ENCODE results near the gene RGPD6. TPM values are rescaled to one million over a fixed set of nuclear protein-coding genes. Genes with fewer than 3 reads are reported as not detected.
"Not testable (repeated sequence)": the region's sequence is repeated elsewhere in the genome, so short reads cannot be mapped to it uniquely, and the experiment has no call there.

The RGPD6 gene
- total RNA-seq, 6 experiments from 2014 or later = 7.6 to 21.6 (median 14.4) TPM

GRCh38 chr2:110579216-110579965, 2.4 kb upstream of the RGPD6 start:
- H3K27me3 Mint-ChIP-seq (ENCODE audit: insufficient read depth); H3K36me3 Mint-ChIP-seq (ENCODE audit: low read depth); H3K9me3 Mint-ChIP-seq; H3K4me1 Mint-ChIP-seq (ENCODE audit: low read depth); H3K4me3 Mint-ChIP-seq; H3K27ac Mint-ChIP-seq; DNase-seq: not testable (repeated sequence)

GRCh38 chr2:110578429-110578828, 1.4 kb upstream of the RGPD6 start:
- H3K4me1 Mint-ChIP-seq (ENCODE audit: low read depth); H3K27me3 Mint-ChIP-seq (ENCODE audit: insufficient read depth); H3K9me3 Mint-ChIP-seq; H3K4me3 Mint-ChIP-seq; H3K27ac Mint-ChIP-seq; DNase-seq; H3K36me3 Mint-ChIP-seq (ENCODE audit: low read depth): not testable (repeated sequence)

GRCh38 chr2:110499755-110500377, 77.2 kb downstream of the RGPD6 start:
- not testable (repeated sequence) for DNase-seq; H3K27me3 Mint-ChIP-seq (ENCODE audit: insufficient read depth); H3K4me3 Mint-ChIP-seq; H3K36me3 Mint-ChIP-seq (ENCODE audit: low read depth); H3K9me3 Mint-ChIP-seq; H3K4me1 Mint-ChIP-seq (ENCODE audit: low read depth); H3K27ac Mint-ChIP-seq

GRCh38 chr2:110496027-110496426, 81.0 kb downstream of the RGPD6 start:
- H3K36me3 Mint-ChIP-seq (ENCODE audit: low read depth); H3K27ac Mint-ChIP-seq; H3K4me3 Mint-ChIP-seq; H3K27me3 Mint-ChIP-seq (ENCODE audit: insufficient read depth); H3K9me3 Mint-ChIP-seq; DNase-seq; H3K4me1 Mint-ChIP-seq (ENCODE audit: low read depth): not testable (repeated sequence)

GRCh38 chr2:110494488-110494887, 82.5 kb downstream of the RGPD6 start:
- H3K9me3 Mint-ChIP-seq; H3K27me3 Mint-ChIP-seq (ENCODE audit: insufficient read depth); H3K36me3 Mint-ChIP-seq (ENCODE audit: low read depth); H3K27ac Mint-ChIP-seq; DNase-seq; H3K4me1 Mint-ChIP-seq (ENCODE audit: low read depth); H3K4me3 Mint-ChIP-seq: not testable (repeated sequence)

- H3K4me1 Mint-ChIP-seq (ENCODE audit: low read depth); H3K9me3 Mint-ChIP-seq: not testable (repeated sequence)
Observed at GRCh38 chr2:110488991-110489390, 88.0 kb downstream of the RGPD6 start.

GRCh38 chr2:110482697-110483096, 94.3 kb downstream of the RGPD6 start:
- not testable (repeated sequence) for H3K4me3 Mint-ChIP-seq; H3K27me3 Mint-ChIP-seq (ENCODE audit: insufficient read depth); H3K27ac Mint-ChIP-seq

More at GRCh38 chr2:110488991-110489390, 88.0 kb downstream of the RGPD6 start:
- H3K27ac Mint-ChIP-seq; H3K4me3 Mint-ChIP-seq; H3K36me3 Mint-ChIP-seq (ENCODE audit: low read depth); H3K27me3 Mint-ChIP-seq (ENCODE audit: insufficient read depth); DNase-seq: not testable (repeated sequence)

GRCh38 chr2:110481200-110481599, 95.8 kb downstream of the RGPD6 start:
- H3K36me3 Mint-ChIP-seq (ENCODE audit: low read depth); H3K4me3 Mint-ChIP-seq; H3K27ac Mint-ChIP-seq; H3K9me3 Mint-ChIP-seq; H3K4me1 Mint-ChIP-seq (ENCODE audit: low read depth); DNase-seq; H3K27me3 Mint-ChIP-seq (ENCODE audit: insufficient read depth): not testable (repeated sequence)

More at GRCh38 chr2:110482697-110483096, 94.3 kb downstream of the RGPD6 start:
- DNase-seq; H3K9me3 Mint-ChIP-seq; H3K4me1 Mint-ChIP-seq (ENCODE audit: low read depth); H3K36me3 Mint-ChIP-seq (ENCODE audit: low read depth): not testable (repeated sequence)

- H3K4me3 Mint-ChIP-seq; H3K36me3 Mint-ChIP-seq (ENCODE audit: low read depth); H3K4me1 Mint-ChIP-seq (ENCODE audit: low read depth); DNase-seq; H3K27me3 Mint-ChIP-seq (ENCODE audit: insufficient read depth); H3K9me3 Mint-ChIP-seq; H3K27ac Mint-ChIP-seq: not testable (repeated sequence)
Observed at GRCh38 chr2:110480084-110480483, 96.9 kb downstream of the RGPD6 start.

- not testable (repeated sequence) for H3K4me1 Mint-ChIP-seq (ENCODE audit: low read depth)
Observed at GRCh38 chr2:110477370-110477769, 99.7 kb downstream of the RGPD6 start.

GRCh38 chr2:110476952-110477351, 100.1 kb downstream of the RGPD6 start:
- H3K9me3 Mint-ChIP-seq; DNase-seq; H3K27me3 Mint-ChIP-seq (ENCODE audit: insufficient read depth); H3K4me3 Mint-ChIP-seq; H3K36me3 Mint-ChIP-seq (ENCODE audit: low read depth); H3K4me1 Mint-ChIP-seq (ENCODE audit: low read depth); H3K27ac Mint-ChIP-seq: not testable (repeated sequence)

More at GRCh38 chr2:110477370-110477769, 99.7 kb downstream of the RGPD6 start:
- H3K4me3 Mint-ChIP-seq; H3K36me3 Mint-ChIP-seq (ENCODE audit: low read depth); H3K9me3 Mint-ChIP-seq; H3K27me3 Mint-ChIP-seq (ENCODE audit: insufficient read depth); H3K27ac Mint-ChIP-seq; DNase-seq: not testable (repeated sequence)

- H3K36me3 Mint-ChIP-seq (ENCODE audit: low read depth); H3K9me3 Mint-ChIP-seq; H3K27ac Mint-ChIP-seq; H3K4me3 Mint-ChIP-seq; H3K27me3 Mint-ChIP-seq (ENCODE audit: insufficient read depth); DNase-seq; H3K4me1 Mint-ChIP-seq (ENCODE audit: low read depth): not testable (repeated sequence)
Observed at GRCh38 chr2:110475627-110476359, 101.2 kb downstream of the RGPD6 start.

GRCh38 chr2:110474898-110475297, 102.1 kb downstream of the RGPD6 start:
- H3K27me3 Mint-ChIP-seq (ENCODE audit: insufficient read depth); H3K27ac Mint-ChIP-seq; H3K4me3 Mint-ChIP-seq; H3K9me3 Mint-ChIP-seq; DNase-seq; H3K4me1 Mint-ChIP-seq (ENCODE audit: low read depth); H3K36me3 Mint-ChIP-seq (ENCODE audit: low read depth): not testable (repeated sequence)

- H3K27ac Mint-ChIP-seq; H3K4me1 Mint-ChIP-seq (ENCODE audit: low read depth); H3K4me3 Mint-ChIP-seq; H3K9me3 Mint-ChIP-seq; DNase-seq; H3K27me3 Mint-ChIP-seq (ENCODE audit: insufficient read depth); H3K36me3 Mint-ChIP-seq (ENCODE audit: low read depth): not testable (repeated sequence)
Observed at GRCh38 chr2:110473059-110473358, 104.0 kb downstream of the RGPD6 start.

Measured in HFFc6 (cell line).